ENCODE data around the gene PPP3CA. TPM values are rescaled to one million over a fixed set of nuclear protein-coding genes. Genes with fewer than 3 reads are reported as not detected.

Gene PPP3CA
- total and polyA plus RNA-seq, 4 experiments from 2014 or later = 5.0 to 41.8 (median 22.9) TPM

- Mint-ChIP-seq H3K4me3 (no peak overlapping the region), H3K9me3 (no peaks in the 10 kb centered on the region), H3K27me3 (no peaks in the 10 kb centered on the region), H3K4me1 (peaks cover 27 to 39% (median 35%) of the 10 kb centered on the region in 4 donors), H3K27ac (no peak overlapping the region), H3K36me3 (peaks cover 3 to 6% of the 10 kb centered on the region in 2 donors)
- no peaks in the 10 kb centered on the region for H3K27me3 ChIP-seq (ENCODE audit: insufficient read depth, low read length)
- no peak overlapping the region for H3K4me3 ChIP-seq (ENCODE audit: low read length in 2 of 2)
- intact Hi-C loops (cut with micrococcal nuclease) = no loop called here
- POLR2A ChIA-PET (ENCODE audit: partially characterized antibody) = no interaction called here
- H3K36me3 ChIP-seq (ENCODE audit: insufficient read depth, low read length) = no peaks in the 10 kb centered on the region
- H3K4me1 ChIP-seq (ENCODE audit: insufficient read depth, low read length) = peaks cover 13% of the 10 kb centered on the region
- DNase-seq = no peak
- H3K27ac ChIP-seq (ENCODE audit: low read depth, low read length) = no peak overlapping the region
- H3K9me3 ChIP-seq (ENCODE audit: control insufficient read depth in 1 of 2, low read length in 2 of 2) = no peaks in the 10 kb centered on the region
- CTCF ChIA-PET (ENCODE audit: partially characterized antibody) = interaction anchor here (1.9 kb wide), 1 partner anchor 8 kb away, joined by 6 read pairs; no protein-coding TSS in a partner anchor
These were observed 186.3 kb downstream of the PPP3CA start for GRCh38 chr4:101160792-101161592.

GRCh38 chr4:101158507-101158906 is 188.8 kb downstream of the PPP3CA start:
- POLR2A ChIA-PET (ENCODE audit: partially characterized antibody) = interaction anchor here (1.4 kb wide), 1 partner anchor 11 kb away, joined by 4 read pairs; no protein-coding TSS in a partner anchor

GRCh38 chr4:101158134-101158482 is 189.2 kb downstream of the PPP3CA start:
- CTCF ChIA-PET (ENCODE audit: partially characterized antibody) = interaction anchor here (1.1 kb wide), 1 partner anchor 9 kb away, joined by 3 read pairs; no protein-coding TSS in a partner anchor
- intact Hi-C loops (cut with micrococcal nuclease) = no loop called here
- no peak overlapping the region for H3K4me3 Mint-ChIP-seq
- H3K36me3 ChIP-seq (ENCODE audit: insufficient read depth, low read length) = no peaks in the 10 kb centered on the region
- no peak overlapping the region for H3K4me3 ChIP-seq (ENCODE audit: low read length in 2 of 2)
- POLR2A ChIA-PET (ENCODE audit: partially characterized antibody) = interaction anchor here (0.6 to 1.4 kb wide), 2 partner anchors 11 to 241 kb away, joined by 3 to 4 read pairs; no protein-coding TSS in a partner anchor
- no peaks in the 10 kb centered on the region for H3K27me3 ChIP-seq (ENCODE audit: insufficient read depth, low read length)
- H3K9me3 ChIP-seq (ENCODE audit: control insufficient read depth in 1 of 2, low read length in 2 of 2) = no peaks in the 10 kb centered on the region
- H3K9me3 Mint-ChIP-seq = no peaks in the 10 kb centered on the region
- no peak for DNase-seq
- no peak overlapping the region for H3K27ac ChIP-seq (ENCODE audit: low read depth, low read length)
- peaks cover 20% of the 10 kb centered on the region for H3K4me1 ChIP-seq (ENCODE audit: insufficient read depth, low read length)
- H3K36me3 Mint-ChIP-seq = peaks cover 1 to 6% of the 10 kb centered on the region in 2 donors
- no peaks in the 10 kb centered on the region for H3K27me3 Mint-ChIP-seq
- H3K27ac Mint-ChIP-seq = no peak overlapping the region
- peaks cover 37 to 55% (median 47%) of the 10 kb centered on the region in 4 donors for H3K4me1 Mint-ChIP-seq

More at GRCh38 chr4:101158507-101158906, 188.8 kb downstream of the PPP3CA start:
- Histone ChIP-seq H3K9me3 (ENCODE audit: control insufficient read depth in 1 of 2, low read length in 2 of 2) (no peaks in the 10 kb centered on the region), H3K4me1 (ENCODE audit: insufficient read depth, low read length) (peaks cover 20% of the 10 kb centered on the region), H3K4me3 (ENCODE audit: low read length in 2 of 2) (no peak overlapping the region), H3K36me3 (ENCODE audit: insufficient read depth, low read length) (no peaks in the 10 kb centered on the region), H3K27ac (ENCODE audit: low read depth, low read length) (no peak overlapping the region), H3K27me3 (ENCODE audit: insufficient read depth, low read length) (no peaks in the 10 kb centered on the region)
- Mint-ChIP-seq H3K27ac (no peak overlapping the region), H3K4me1 (peaks cover 37 to 56% (median 46%) of the 10 kb centered on the region in 4 donors), H3K4me3 (peak overlapping the region in 1 of 8 donors; percentile 23), H3K27me3 (no peaks in the 10 kb centered on the region), H3K9me3 (no peaks in the 10 kb centered on the region), H3K36me3 (peaks cover 2 to 6% of the 10 kb centered on the region in 2 donors)
- no peak for DNase-seq
- intact Hi-C loops (cut with micrococcal nuclease) = no loop called here
- CTCF ChIA-PET (ENCODE audit: partially characterized antibody) = interaction anchor here (1.1 kb wide), 1 partner anchor 9 kb away, joined by 3 read pairs; no protein-coding TSS in a partner anchor

- POLR2A ChIA-PET (ENCODE audit: partially characterized antibody) = interaction anchor here (0.6 kb wide), 1 partner anchor 240 kb away, joined by 3 read pairs; no protein-coding TSS in a partner anchor
- Mint-ChIP-seq H3K4me1 (peaks cover 38 to 56% (median 52%) of the 10 kb centered on the region in 4 donors), H3K36me3 (peaks cover 1 to 6% of the 10 kb centered on the region in 2 donors), H3K27me3 (no peaks in the 10 kb centered on the region), H3K27ac (peak overlapping the region in 3 of 7 donors; percentile 13 to 84 (median 63)), H3K4me3 (peak overlapping the region in 2 of 8 donors; percentile 5 to 59), H3K9me3 (no peaks in the 10 kb centered on the region)
- Histone ChIP-seq H3K27me3 (ENCODE audit: insufficient read depth, low read length) (no peaks in the 10 kb centered on the region), H3K27ac (ENCODE audit: low read depth, low read length) (no peak overlapping the region), H3K4me3 (ENCODE audit: low read length in 2 of 2) (no peak overlapping the region), H3K9me3 (ENCODE audit: control insufficient read depth in 1 of 2, low read length in 2 of 2) (no peaks in the 10 kb centered on the region), H3K4me1 (ENCODE audit: insufficient read depth, low read length) (peaks cover 20% of the 10 kb centered on the region), H3K36me3 (ENCODE audit: insufficient read depth, low read length) (no peaks in the 10 kb centered on the region)
- no peak for DNase-seq
- CTCF ChIA-PET (ENCODE audit: partially characterized antibody) = interaction anchor here (1.1 kb wide), 2 partner anchors 8 to 10 kb away, joined by 3 to 4 read pairs; no protein-coding TSS in a partner anchor
- intact Hi-C loops (cut with micrococcal nuclease) = no loop called here
These were observed 189.8 kb downstream of the PPP3CA start for GRCh38 chr4:101157415-101158133.

GRCh38 chr4:101156619-101157310 is 190.6 kb downstream of the PPP3CA start:
- Mint-ChIP-seq H3K4me3 (peak overlapping the region in 5 of 8 donors; percentile 12 to 59 (median 37)), H3K27me3 (no peaks in the 10 kb centered on the region), H3K27ac (peak overlapping the region in 4 of 7 donors; percentile 5 to 84 (median 70)), H3K9me3 (no peaks in the 10 kb centered on the region), H3K4me1 (peaks cover 39 to 57% (median 53%) of the 10 kb centered on the region in 4 donors), H3K36me3 (peaks cover 1 to 6% of the 10 kb centered on the region in 2 donors)
- intact Hi-C loops (cut with micrococcal nuclease) = no loop called here
- ChIA-PET CTCF (ENCODE audit: partially characterized antibody) (interaction anchor here (1.1 to 1.3 kb wide), 2 partner anchors 11 kb away, joined by 4 to 5 read pairs; no protein-coding TSS in a partner anchor), POLR2A (ENCODE audit: partially characterized antibody) (no interaction called here)
- peaks cover 20% of the 10 kb centered on the region for H3K4me1 ChIP-seq (ENCODE audit: insufficient read depth, low read length)
- DNase-seq = no peak
- H3K9me3 ChIP-seq (ENCODE audit: control insufficient read depth in 1 of 2, low read length in 2 of 2) = no peaks in the 10 kb centered on the region
- no peak overlapping the region for H3K4me3 ChIP-seq (ENCODE audit: low read length in 2 of 2)
- no peaks in the 10 kb centered on the region for H3K27me3 ChIP-seq (ENCODE audit: insufficient read depth, low read length)
- no peaks in the 10 kb centered on the region for H3K36me3 ChIP-seq (ENCODE audit: insufficient read depth, low read length)
- H3K27ac ChIP-seq (ENCODE audit: low read depth, low read length) = no peak overlapping the region

- no peak for DNase-seq
These were observed 191.4 kb downstream of the PPP3CA start for GRCh38 chr4:101155945-101156344.

More at GRCh38 chr4:101155945-101156344, 191.4 kb downstream of the PPP3CA start:
- no peak overlapping the region for H3K4me3 ChIP-seq (ENCODE audit: low read length in 2 of 2)
- H3K27me3 ChIP-seq (ENCODE audit: insufficient read depth, low read length) = no peaks in the 10 kb centered on the region
- H3K4me1 Mint-ChIP-seq = peaks cover 39 to 57% (median 50%) of the 10 kb centered on the region in 4 donors
- peaks cover 20% of the 10 kb centered on the region for H3K4me1 ChIP-seq (ENCODE audit: insufficient read depth, low read length)
- peak overlapping the region in 5 of 8 donors; percentile 5 to 63 (median 19) for H3K4me3 Mint-ChIP-seq
- peak overlapping the region in 4 of 7 donors; percentile 54 to 81 (median 66) for H3K27ac Mint-ChIP-seq
- H3K9me3 ChIP-seq (ENCODE audit: control insufficient read depth in 1 of 2, low read length in 2 of 2) = no peaks in the 10 kb centered on the region
- CTCF ChIA-PET (ENCODE audit: partially characterized antibody) = interaction anchor here (1.3 to 1.9 kb wide), 2 partner anchors 11 to 18 kb away, joined by 5 read pairs; no protein-coding TSS in a partner anchor
- H3K27ac ChIP-seq (ENCODE audit: low read depth, low read length) = no peak overlapping the region
- no peaks in the 10 kb centered on the region for H3K27me3 Mint-ChIP-seq
- H3K36me3 ChIP-seq (ENCODE audit: insufficient read depth, low read length) = no peaks in the 10 kb centered on the region
- POLR2A ChIA-PET (ENCODE audit: partially characterized antibody) = no interaction called here
- no peaks in the 10 kb centered on the region for H3K9me3 Mint-ChIP-seq
- peaks cover 0 to 1% of the 10 kb centered on the region in 2 donors for H3K36me3 Mint-ChIP-seq
- intact Hi-C loops (cut with micrococcal nuclease) = no loop called here

Measured in CD4-positive, alpha-beta memory T cell (primary cell).